NB4 (cell line): ENCODE results near the gene SLC25A21.

Experiments used
- POLR2A ChIP-seq: IDR thresholded peaks from 2 replicates; pipeline ENCODE4 v1.6.1; 2011; ENCODE audit warnings: mild to moderate bottlenecking; ENCODE audit not compliant: insufficient read length; ENCODE audit errors: extremely low read depth
- TF ChIP-seq, protein P1 (sequence below): IDR thresholded peaks from one replicate; pipeline ENCODE4 v1.5.1; 2012; ENCODE audit warnings: low read depth, low read length

GRCh38 chr14:36934304-36934703 is 238.1 kb downstream of the SLC25A21 start:
- TF ChIP-seq, protein P1, sequence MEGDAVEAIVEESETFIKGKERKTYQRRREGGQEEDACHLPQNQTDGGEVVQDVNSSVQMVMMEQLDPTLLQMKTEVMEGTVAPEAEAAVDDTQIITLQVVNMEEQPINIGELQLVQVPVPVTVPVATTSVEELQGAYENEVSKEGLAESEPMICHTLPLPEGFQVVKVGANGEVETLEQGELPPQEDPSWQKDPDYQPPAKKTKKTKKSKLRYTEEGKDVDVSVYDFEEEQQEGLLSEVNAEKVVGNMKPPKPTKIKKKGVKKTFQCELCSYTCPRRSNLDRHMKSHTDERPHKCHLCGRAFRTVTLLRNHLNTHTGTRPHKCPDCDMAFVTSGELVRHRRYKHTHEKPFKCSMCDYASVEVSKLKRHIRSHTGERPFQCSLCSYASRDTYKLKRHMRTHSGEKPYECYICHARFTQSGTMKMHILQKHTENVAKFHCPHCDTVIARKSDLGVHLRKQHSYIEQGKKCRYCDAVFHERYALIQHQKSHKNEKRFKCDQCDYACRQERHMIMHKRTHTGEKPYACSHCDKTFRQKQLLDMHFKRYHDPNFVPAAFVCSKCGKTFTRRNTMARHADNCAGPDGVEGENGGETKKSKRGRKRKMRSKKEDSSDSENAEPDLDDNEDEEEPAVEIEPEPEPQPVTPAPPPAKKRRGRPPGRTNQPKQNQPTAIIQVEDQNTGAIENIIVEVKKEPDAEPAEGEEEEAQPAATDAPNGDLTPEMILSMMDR: no peak
- no peak for TF ChIP-seq POLR2A
